ENCODE measurements around the gene PRAC2. TPM values are rescaled to one million over a fixed set of nuclear protein-coding genes. Genes with fewer than 3 reads are reported as not detected.

The PRAC2 gene
- total RNA-seq, 1 experiment from 2014 or later, result 44.1 TPM

DNA sequence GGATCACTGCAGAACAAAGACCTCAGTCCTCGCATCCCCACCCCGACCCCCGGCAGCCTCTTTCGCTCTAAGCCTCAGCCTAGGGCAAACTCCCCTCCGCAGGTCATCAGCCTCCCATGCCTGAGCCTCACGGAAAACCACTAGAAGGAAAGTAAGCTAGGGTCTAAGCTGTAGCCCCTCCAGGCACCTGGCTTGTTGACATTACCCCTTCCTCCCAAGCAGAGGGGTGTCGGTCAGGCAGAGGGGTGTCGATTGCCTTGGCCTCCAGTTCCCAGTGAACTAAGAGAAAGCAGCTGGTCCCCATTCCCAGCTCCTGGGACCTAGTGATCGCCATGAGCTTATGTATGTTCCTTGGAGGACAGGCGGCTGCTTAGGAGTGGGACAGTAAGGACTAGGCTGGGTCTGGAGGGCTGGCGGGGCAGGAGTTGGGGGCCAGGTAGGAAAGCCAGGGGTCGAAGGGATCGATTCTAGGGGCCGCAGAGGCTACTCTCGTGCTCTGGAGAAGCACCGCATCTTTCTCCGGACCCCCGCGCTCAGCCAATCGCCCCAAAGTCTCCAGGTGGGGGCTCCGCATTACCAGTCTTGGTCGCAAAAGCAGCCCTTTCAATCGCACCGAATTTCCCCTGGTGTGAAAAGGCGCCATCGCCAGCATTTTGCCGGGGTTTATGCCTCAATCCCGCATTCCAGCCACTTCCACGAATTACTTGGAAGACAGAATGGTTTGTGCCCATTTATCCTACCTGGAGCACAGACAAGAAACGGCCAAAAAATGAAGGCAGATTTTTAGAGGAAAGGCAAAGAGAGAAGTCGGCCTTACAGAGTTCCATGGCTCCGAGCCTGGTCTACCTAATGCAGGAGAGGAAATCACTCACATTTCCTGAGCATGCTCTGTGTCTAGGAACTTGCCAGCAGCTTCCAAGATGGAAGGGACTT is 26.9 kb downstream of the PRAC2 start:
- Histone ChIP-seq H3K79me2 (ENCODE audit: low read length) (peaks cover 38% of the 10 kb centered on the region), H3K9ac (ENCODE audit: low read length) (peak overlapping the region; percentile 91), H3K36me3 (ENCODE audit: low read depth, low read length) (no peaks in the 10 kb centered on the region), H3K27me3 (ENCODE audit: low read length) (no peaks in the 10 kb centered on the region), H3K9me3 (ENCODE audit: low read length) (no peaks in the 10 kb centered on the region), H3K9me2 (replicated peaks; ENCODE audit: low read length) (no peaks in the 10 kb centered on the region), H3F3A (ENCODE audit: low read length, unreplicated experiment) (no peaks in the 10 kb centered on the region), H4K20me1 (ENCODE audit: low read length) (no peaks in the 10 kb centered on the region), H3K4me3 (ENCODE audit: low read length) (peak overlapping the region; percentile 78), H2AFZ (ENCODE audit: low read length) (peak overlapping the region; percentile 89), H3K27ac (ENCODE audit: low read length) (peak overlapping the region; percentile 41), H3K4me2 (ENCODE audit: low read length) (peak overlapping the region; percentile 91), H3K4me1 (ENCODE audit: insufficient read depth, low read length) (peaks cover 67% of the 10 kb centered on the region)
- TF ChIP-seq EZH2 (IDR thresholded peaks at IDR 0.05; ENCODE audit: low read length, unreplicated experiment), result no peak
- no peak for TF ChIP-seq EZH2phosphoT487 (IDR thresholded peaks at IDR 0.05; ENCODE audit: borderline replicate concordance, low read length)
- TF ChIP-seq, protein P1, sequence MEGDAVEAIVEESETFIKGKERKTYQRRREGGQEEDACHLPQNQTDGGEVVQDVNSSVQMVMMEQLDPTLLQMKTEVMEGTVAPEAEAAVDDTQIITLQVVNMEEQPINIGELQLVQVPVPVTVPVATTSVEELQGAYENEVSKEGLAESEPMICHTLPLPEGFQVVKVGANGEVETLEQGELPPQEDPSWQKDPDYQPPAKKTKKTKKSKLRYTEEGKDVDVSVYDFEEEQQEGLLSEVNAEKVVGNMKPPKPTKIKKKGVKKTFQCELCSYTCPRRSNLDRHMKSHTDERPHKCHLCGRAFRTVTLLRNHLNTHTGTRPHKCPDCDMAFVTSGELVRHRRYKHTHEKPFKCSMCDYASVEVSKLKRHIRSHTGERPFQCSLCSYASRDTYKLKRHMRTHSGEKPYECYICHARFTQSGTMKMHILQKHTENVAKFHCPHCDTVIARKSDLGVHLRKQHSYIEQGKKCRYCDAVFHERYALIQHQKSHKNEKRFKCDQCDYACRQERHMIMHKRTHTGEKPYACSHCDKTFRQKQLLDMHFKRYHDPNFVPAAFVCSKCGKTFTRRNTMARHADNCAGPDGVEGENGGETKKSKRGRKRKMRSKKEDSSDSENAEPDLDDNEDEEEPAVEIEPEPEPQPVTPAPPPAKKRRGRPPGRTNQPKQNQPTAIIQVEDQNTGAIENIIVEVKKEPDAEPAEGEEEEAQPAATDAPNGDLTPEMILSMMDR (conservative IDR thresholded peaks at IDR 0.05; ENCODE audit: low read depth, low read length), result no peak
- DNase-seq (no peak), ATAC-seq (no peak)
- POLR2A ChIA-PET (ENCODE audit: unreplicated experiment), result interaction anchor here (0.6 to 1.1 kb wide), 6 partner anchors 11 to 143 kb away, joined by 3 to 10 read pairs (median 4); partner anchors contain the start of genes ATP5MC1 and HOXB13
- intact Hi-C loops (cut with micrococcal nuclease), result no loop called here
- CTCF ChIA-PET, result interaction anchor here (0.8 to 1.0 kb wide), 2 partner anchors 27 to 41 kb away, joined by 3 read pairs; partner anchors contain the start of gene PRAC2
- BruUV-seq (replicated peaks), result no TSS peak

DNA sequence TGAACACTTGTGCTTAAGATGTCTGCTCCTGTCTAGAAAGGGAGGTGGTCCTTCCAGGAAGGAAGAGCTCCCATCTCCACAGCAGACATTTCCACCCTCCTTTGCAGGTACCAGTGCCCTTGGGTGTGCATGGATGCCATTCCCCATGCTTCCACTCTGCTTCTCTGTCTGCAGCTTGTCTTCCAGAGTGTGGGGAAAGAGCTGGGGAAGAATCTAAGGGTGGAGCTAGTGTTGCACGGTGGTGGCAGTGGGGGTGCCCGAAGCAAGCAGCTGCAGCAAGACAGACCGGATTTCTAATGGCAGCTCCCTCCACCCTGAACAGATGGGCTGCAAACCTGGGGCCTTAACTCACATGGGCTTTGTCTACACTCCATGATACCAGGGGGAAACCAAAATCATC is 28.2 kb downstream of the PRAC2 start:
- CTCF ChIA-PET, result interaction anchor here (0.6 to 1.5 kb wide), 8 partner anchors 22 to 75 kb away, joined by 3 to 13 read pairs (median 3); partner anchors contain the start of gene HOXB13
- Histone ChIP-seq H3K4me3 (ENCODE audit: low read length) (no peak overlapping the region), H3K79me2 (ENCODE audit: low read length) (peaks cover 38% of the 10 kb centered on the region), H2AFZ (ENCODE audit: low read length) (peak overlapping the region; percentile 46), H3K4me1 (ENCODE audit: insufficient read depth, low read length) (peaks cover 56% of the 10 kb centered on the region), H3K4me2 (ENCODE audit: low read length) (peak overlapping the region; percentile 32; the same call in 1 of the 2 replicates), H4K20me1 (ENCODE audit: low read length) (no peaks in the 10 kb centered on the region), H3K27me3 (ENCODE audit: low read length) (no peaks in the 10 kb centered on the region), H3K27ac (ENCODE audit: low read length) (no peak overlapping the region; the same call in 1 of the 2 replicates), H3K36me3 (ENCODE audit: low read depth, low read length) (no peaks in the 10 kb centered on the region), H3K9ac (ENCODE audit: low read length) (no peak overlapping the region), H3F3A (ENCODE audit: low read length, unreplicated experiment) (no peaks in the 10 kb centered on the region), H3K9me3 (ENCODE audit: low read length) (no peaks in the 10 kb centered on the region), H3K9me2 (replicated peaks; ENCODE audit: low read length) (no peaks in the 10 kb centered on the region)
- POLR2A ChIA-PET (ENCODE audit: unreplicated experiment), result interaction anchor here (0.6 to 0.8 kb wide), 3 partner anchors 12 to 125 kb away, joined by 3 to 4 read pairs (median 3); partner anchors contain the start of gene HOXB9
- no peak for TF ChIP-seq EZH2 (IDR thresholded peaks at IDR 0.05; ENCODE audit: low read length, unreplicated experiment)
- TF ChIP-seq, protein P1 (conservative IDR thresholded peaks at IDR 0.05; ENCODE audit: low read depth, low read length), result no peak
- TF ChIP-seq EZH2phosphoT487 (IDR thresholded peaks at IDR 0.05; ENCODE audit: borderline replicate concordance, low read length), result no peak
- intact Hi-C loops (cut with micrococcal nuclease), result no loop called here
- ATAC-seq, result peak; percentile 27
- BruUV-seq (replicated peaks), result no TSS peak
- peak; percentile 54 for DNase-seq
